ENCODE results near the gene DCUN1D3.

Gene DCUN1D3

GRCh38 chr16:20918486-20919239 is 18.5 kb upstream of the DCUN1D3 start:
- peak; percentile 89 to 92 for DNase-seq

GRCh38 chr16:20916942-20917341 is 16.8 kb upstream of the DCUN1D3 start:
- DNase-seq, result peak; percentile 48 to 63

GRCh38 chr16:20916289-20916688 is 16.1 kb upstream of the DCUN1D3 start:
- no peak for DNase-seq

DNA sequence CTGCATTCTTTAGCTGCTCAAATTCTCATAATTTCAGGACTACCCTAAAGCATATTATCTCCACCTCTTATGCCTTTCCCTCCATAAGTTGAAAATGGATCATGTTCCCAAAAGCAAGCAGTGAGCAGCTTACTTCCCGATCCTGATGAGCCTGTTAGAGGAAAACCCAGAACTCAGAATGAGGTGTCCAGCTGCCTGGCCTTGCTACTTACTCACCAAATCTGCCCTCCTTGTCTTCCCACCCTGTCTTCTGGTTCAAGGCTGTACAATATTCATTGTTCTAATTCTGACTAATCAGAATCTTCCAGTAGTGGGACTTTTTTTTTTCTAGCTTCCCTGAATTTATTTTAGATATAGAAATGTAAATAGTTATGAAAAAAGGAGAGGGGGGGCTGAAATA is 11.2 kb upstream of the DCUN1D3 start:
- DNase-seq, result peak; percentile 80

GRCh38 chr16:20910781-20911321 is 10.7 kb upstream of the DCUN1D3 start:
- DNase-seq, result peak; percentile 92 to 98

DNA sequence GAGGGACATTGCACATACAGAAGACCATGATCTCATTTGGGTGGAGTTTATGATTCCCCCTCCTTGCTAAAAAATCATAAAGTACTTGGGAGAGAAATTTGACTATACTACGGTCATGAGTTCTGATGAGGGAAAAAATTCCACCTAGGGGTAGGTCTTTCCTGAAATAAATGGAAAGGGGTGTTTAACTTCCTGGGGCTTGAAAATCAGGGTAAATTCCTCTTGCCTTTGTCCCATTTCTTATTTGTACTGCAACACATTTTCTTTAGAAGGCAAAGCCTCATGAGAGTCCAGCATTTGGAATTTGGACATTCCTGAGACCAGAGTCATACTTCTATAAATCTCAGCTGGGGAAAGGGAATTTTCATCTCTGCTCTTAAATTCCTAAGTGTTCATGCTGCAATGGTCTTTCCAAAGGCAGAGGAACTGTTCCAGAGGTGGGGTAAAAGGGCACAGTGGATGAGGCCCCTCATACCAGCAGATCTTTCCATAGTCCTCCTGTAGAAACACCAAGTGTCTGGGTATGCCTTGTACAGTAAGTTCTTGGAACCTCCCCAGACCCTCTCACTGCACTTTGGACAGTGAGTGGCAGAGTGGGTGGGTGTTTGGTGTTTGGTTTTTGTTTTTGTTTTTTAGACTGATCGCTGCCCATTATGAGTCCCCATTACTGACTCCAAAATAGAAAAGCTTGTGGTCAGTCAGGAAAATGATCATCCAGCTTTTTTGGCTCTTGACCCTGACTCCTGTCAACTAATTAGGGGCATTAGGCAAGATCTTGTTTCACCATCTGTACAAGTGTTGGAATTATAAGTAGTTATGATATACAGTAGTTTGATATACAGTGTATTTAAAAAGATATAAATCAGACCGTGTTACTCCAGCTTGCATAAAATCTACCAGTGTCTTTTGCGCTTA is 6.4 kb upstream of the DCUN1D3 start:
- DNase-seq, result peak; percentile 75 to 85

DNA sequence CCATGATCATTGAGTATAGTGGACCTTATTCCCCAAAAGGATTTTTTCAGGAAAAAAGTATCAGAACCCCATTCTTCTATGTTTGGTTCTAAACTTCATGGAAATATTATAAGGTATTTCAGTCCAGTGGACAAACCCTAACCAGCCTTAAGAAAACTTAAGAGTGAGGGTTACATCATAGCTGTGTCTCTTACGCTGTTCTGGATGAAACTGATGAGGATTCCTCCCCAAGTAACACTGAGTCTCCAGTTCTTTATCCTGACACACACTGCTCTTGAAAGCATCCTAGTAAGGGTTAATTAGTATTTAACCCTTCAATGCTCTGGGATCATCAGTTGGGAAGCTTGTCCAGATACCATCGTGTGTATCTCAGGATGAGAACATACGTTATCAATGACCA is 5.4 kb upstream of the DCUN1D3 start:
- no peak for DNase-seq

DNA sequence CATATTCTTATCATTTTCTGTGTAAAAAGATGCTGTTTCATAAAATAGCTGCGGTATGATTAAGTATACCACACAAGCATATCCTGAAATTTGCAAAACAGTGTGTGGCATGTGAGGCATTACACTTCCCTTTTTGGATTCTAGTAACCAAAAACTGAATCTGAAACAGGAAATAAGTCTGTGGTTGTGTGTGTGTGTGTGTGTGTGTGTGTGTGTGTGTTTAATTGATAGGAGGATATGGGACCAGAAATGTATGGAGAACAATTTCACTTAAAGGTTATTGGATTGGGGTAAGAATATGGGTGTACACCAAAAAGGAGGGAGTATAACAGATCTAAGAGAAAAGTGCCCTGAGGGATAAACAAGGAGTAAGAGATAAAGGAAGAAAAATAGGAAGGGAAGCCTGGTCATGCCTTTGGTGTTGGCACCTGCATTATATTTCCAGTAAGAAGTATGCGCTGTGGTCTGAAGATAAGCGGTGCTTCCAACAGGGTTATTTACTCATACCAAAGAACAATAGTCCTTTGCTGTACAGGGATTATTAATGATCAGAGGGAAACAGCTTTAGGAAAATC is 4.4 kb upstream of the DCUN1D3 start:
- peak; percentile 92 to 93 for DNase-seq

GRCh38 chr16:20903899-20904506 is 3.8 kb upstream of the DCUN1D3 start:
- no peak for DNase-seq

DNA sequence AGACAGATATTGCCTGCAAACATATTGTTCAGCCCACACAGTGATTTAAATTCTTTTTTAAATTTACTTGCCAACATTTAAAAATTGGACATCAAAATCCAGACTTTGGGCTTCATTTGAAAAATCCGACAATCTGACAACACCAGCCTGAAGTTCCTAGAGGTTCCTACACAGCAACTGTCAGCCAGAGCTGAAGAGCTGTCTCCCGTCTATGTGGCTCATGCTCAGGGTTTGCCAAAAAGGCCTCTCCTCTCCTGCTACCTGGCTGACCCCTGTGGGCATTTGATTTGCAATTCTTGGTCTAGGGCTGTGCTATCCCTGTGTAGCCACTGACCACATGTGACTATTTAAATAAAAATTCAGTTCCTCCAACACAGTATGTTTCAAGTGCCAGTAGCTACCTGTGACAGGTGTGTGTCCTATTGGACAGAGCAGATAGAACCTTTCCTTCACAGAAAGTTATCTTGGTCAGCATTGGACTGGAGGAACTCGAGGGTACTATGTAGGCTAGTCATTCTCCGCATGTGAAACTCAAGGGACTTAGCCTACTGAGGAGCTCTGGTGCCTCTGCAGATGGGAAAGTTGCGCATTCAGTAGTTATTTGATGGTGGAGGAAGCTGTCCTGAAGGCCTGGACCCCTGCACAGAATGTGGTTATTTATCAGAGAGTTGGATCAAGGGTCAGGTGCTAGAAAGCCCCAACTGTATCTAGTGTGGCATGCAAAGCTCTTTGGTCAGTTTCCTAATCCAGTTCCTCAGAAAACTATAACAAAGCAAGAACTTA is 3.1 kb upstream of the DCUN1D3 start:
- DNase-seq, result peak; percentile 59 to 61

GRCh38 chr16:20902426-20902825 is 2.3 kb upstream of the DCUN1D3 start:
- DNase-seq, result no peak

DNA sequence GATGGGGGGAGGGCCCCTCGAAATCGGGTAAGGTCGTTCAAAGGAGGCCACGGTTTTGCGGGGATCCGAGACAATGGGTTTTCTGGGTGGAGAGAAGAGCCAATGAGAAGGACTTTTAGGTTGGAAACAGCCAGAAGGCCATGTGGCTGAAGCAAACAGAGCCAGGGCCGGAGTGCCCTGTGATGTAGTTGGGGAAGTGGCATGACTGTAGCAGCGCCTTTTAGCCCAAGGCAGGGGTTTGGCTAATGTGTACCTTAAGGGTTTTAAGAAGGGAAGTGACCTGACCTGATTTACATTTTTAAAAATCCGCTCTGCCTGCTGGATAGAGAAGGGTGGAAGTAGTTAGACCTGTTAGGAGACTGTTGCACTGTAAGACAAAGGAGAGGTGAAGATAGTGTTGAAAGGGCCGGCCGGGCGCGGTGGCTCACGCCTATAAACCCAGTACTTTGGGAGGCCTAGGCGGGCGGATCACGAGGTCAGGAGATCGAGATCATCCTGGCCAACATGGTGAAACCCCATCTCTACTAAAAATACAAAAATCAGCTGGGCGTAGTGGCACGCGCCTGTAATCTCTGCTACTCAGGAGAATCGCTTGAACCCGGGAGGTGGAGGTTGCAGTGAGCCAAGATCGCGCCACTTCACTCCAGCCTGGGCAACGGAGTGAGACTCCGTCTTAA is 1.4 kb upstream of the DCUN1D3 start:
- DNase-seq, result peak; percentile 71 to 73

DNA sequence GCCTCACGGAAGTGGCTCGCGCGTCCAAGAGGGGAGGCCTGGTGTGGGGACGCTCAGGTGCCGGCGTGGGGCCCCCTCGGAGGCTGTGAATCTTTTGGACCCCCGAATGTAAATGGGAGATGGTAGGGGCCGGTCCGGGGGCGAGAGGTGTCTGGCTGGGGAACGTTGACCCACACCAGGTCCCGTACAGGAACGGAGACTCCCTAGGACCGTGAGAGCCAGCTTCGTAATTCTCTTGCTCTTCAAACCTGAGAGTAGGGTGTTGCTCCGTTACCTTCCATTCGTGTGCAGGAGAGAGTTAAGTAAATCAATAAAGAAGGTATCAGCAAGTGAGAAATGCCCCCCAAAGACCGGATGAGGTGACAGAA is 894 bp upstream of the DCUN1D3 start:
- DNase-seq, result no peak

GRCh38 chr16:20899477-20900298 is 470 bp downstream of the DCUN1D3 start:
- DNase-seq, result peak; percentile 82 to 87

GRCh38 chr16:20899071-20899470 is 1.1 kb downstream of the DCUN1D3 start:
- DNase-seq, result peak in 1 of 2 donors; percentile 69

- no peak for DNase-seq
These were observed 2.2 kb downstream of the DCUN1D3 start for GRCh38 chr16:20897922-20898321.

DNA sequence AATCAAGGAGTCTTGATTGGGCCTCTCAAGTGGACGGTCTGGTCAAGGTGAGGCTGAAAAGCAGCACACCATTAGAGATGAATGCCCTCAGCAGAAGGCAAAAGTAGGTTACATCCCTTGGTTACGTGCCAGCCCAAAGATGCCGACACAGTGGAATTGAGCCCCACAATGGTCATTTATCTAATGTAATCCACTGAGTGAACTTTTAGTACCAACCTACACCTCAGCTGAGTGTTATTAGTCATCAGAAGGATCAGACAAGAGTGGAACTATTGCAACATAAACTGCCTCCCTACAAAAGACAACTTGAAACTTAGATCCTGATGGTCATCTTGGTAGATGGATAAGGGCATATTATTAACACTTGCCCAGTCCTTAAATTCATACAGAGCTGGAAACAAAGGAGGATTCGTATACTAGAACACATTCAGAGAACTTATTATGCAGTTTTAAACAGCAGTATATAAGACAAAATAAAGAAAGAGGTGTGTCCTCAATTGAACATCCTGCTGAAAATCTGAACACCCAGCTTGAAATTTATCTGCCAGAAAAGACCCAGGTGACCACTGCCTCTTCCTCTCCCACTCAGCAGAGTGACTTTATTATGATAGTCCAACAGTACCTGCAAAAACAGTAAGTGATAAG is 2.8 kb downstream of the DCUN1D3 start:
- peak; percentile 68 to 88 for DNase-seq

DNA sequence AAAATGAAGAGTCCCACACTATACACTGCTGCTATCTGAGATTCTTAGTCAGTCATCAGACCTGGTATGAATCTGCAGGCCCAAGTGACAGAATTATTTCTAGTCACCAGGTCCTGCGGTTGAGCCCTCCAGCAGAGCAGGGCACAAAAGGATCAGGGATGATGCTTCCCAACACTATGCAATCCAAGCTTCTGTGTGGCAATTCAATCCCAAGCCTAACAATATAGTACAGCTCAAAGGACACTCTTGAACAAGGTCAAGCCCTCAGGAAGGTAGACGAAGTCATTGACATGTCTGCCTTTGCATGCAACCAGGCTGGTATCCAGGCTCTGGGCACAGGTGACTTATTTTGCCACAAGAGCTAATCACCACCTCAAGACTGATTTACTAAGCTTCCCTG is 5.8 kb downstream of the DCUN1D3 start:
- no peak for DNase-seq

DNA sequence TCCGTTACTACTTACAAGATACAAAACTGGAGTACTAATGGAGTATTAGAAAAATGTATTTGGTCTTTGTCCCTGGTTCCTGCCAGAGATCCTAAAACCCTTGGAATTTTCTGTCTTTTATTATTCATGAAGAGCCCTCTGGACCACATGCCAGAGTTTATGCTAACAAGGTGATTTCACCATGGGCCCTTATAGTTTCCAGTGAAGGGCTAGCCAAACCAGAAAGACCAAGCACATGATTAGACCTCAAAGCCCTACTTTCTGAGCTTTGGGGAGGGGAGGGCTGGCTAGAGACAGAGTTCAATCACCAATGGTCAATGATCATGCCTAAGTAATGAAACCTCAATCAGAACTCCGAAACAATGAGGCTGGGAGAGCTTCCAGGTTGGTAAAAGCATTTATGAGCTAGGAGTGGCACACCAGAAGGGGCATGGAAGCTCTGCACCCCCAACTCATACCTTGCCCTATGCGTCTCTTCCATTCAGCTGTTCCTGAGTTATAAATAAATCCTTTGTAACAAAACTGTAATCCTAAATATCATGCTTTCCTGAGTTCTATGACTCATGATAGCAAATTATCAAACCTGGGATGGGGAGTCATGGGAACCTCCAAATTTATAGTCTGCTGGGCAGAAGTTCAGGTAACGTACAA is 10.4 kb downstream of the DCUN1D3 start:
- DNase-seq, result no peak

DNA sequence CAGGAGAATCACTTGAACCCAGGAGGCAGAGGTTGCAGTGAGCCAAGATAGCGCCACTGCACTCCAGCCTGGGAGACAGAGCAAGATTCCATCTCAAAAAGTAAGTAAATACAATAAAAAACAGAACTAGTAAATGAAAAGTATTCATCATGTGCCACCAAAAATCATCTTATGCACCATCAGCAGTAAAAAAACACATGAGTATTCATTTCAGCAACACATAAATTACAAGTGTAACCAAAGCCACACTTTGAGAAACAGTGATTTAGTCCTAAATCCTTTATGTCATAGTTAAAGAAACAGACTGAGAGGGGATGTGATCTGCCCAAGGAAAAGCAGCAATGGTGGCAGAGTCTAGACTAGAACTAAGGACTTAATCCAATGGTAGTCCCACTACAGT is 13.0 kb downstream of the DCUN1D3 start:
- no peak for DNase-seq
